Smooth muscle cell (in vitro differentiated cells): ENCODE data around the gene EPHB3. TPM values are rescaled to one million over a fixed set of nuclear protein-coding genes. Genes with fewer than 3 reads are reported as not detected.

Source experiments
- DNase-seq: peaks from one replicate; lab custom pipeline; 2025; ENCODE audit not compliant: unreplicated experiment; lab: John Stamatoyannopoulos, UW
- H2AFZ ChIP-seq: fragments of 200-600 bp; sonication (generic); 2 replicates; pipeline ENCODE4 v1.6.0; 2016; ENCODE audit warnings: antibody characterized with exemption, low read depth, mild to moderate bottlenecking
- H3F3A ChIP-seq: fragments of 200-600 bp; sonication (generic); 2 replicates; pipeline ENCODE4 v1.6.0; 2017; ENCODE audit warnings: antibody characterized with exemption, low read depth
- H3K27ac ChIP-seq: fragments of 200-600 bp; sonication (generic); 2 replicates; pipeline ENCODE4 v1.5.1; 2016; ENCODE audit warnings: low read depth, mild to moderate bottlenecking
- H3K27me3 ChIP-seq: fragments of 200-600 bp; sonication (generic); 2 replicates; pipeline ENCODE4 v1.6.1; 2016; ENCODE audit warnings: low read depth, mild to moderate bottlenecking
- H3K36me3 ChIP-seq: fragments of 200-600 bp; sonication (generic); 2 replicates; pipeline ENCODE4 v1.5.1; 2016; ENCODE audit warnings: low read depth
- H3K4me1 ChIP-seq: fragments of 200-600 bp; sonication (generic); 2 replicates; pipeline ENCODE4 v1.5.1; 2016; ENCODE audit warnings: low read depth
- H3K4me2 ChIP-seq: fragments of 200-600 bp; sonication (generic); 2 replicates; pipeline ENCODE4 v1.6.0; 2016; ENCODE audit warnings: mild to moderate bottlenecking
- H3K4me3 ChIP-seq: fragments of 200-600 bp; sonication (generic); 2 replicates; pipeline ENCODE4 v1.5.1; 2016; ENCODE audit warnings: mild to moderate bottlenecking
- H3K79me2 ChIP-seq: fragments of 200-600 bp; sonication (generic); 2 replicates; pipeline ENCODE4 v1.6.0; 2016; ENCODE audit warnings: low read depth, mild to moderate bottlenecking
- H3K9ac ChIP-seq: fragments of 200-600 bp; sonication (generic); 2 replicates; pipeline ENCODE4 v1.6.0; 2016; ENCODE audit warnings: low read depth
- H3K9me3 ChIP-seq: fragments of 200-600 bp; sonication (generic); replicated peaks from 2 replicates; pipeline ENCODE4 v1.5.1; 2016; ENCODE audit warnings: low read depth
- H4K20me1 ChIP-seq: fragments of 200-600 bp; sonication (generic); 2 replicates; pipeline ENCODE4 v1.6.0; 2016; ENCODE audit warnings: low read depth
- WGBS: methylation state at CpG from one replicate; pipeline ENCODE4 v1.1.7; 2016; ENCODE audit warnings: low lambda C conversion rate; 5-methylcytosine and 5-hydroxymethylcytosine counted together
- polyA plus RNA-seq: library from polyadenylated mRNA; unstranded; fragments of >200 nt; fragmentation: Nextera tagmentation; extraction: Ambion mirVana; gene quantifications from 2 replicates; pipeline ENCODE4 v1.2.1, GENCODE V29; 2016
- total RNA-seq: library from RNA; depleted of rRNA; stranded (reverse); fragments of >200 nt; gene quantifications from 2 replicates; pipeline ENCODE4 v1.2.3, GENCODE V29; 2014
- TF ChIP-seq, protein P1 (sequence below): fragments of 200-600 bp; sonication (generic); IDR thresholded peaks from 2 replicates; pipeline ENCODE4 v1.5.1; 2017; ENCODE audit warnings: borderline replicate concordance, mild to moderate bottlenecking, antibody characterized with exemption; ENCODE audit not compliant: insufficient read depth, poor library complexity, severe bottlenecking

EPHB3 gene
- total and polyA plus RNA-seq, 2 experiments from 2014 or later: 11.1 to 23.1 TPM

DNA sequence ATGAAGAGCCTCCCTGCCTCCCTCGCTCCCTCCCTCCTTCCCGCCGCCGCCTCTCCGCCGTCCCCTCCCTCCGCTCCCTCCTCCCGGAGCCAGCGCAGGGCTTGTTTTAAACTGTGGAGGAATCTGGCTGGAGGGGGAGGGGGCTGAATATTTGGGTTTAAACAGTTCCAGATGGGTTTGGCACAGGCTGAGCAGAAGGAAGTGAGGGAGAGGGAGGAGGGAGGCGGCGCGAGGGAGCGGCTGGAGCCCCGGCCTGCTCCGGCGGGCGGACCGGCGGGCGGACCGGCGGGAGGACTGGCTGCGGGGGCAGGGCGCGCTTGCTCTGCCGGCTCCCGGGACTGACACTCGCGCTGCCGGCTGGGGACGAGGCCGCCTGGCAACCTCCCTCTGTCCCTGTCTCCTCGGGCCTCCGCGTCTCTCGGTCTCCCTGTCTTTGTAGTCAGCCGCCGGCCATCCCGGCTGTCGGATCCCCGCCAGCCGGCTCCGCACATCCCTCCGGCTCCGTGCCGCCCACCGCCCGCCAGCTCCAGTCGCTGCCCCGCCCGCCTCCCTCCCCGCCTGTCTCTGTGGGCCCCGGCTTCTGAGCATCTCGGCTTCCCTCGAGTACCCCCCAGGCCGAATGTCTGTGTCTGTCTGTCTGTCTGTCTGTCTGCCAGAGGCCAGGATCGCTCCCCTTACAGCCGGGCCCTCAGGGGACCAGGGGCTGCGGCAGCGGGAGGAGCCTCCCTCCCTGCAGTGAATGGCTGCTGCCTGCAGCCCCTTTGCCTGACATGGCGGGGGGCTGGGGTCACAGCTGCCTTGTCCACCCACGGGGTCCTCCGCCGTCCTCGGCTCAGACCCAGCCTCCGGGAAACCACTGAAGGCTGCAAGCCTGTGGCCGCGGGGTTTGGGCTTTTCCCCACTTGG lies 7.6 kb downstream of the EPHB3 start:
- Histone ChIP-seq H3K4me3 (peak overlapping the region; percentile 54), H4K20me1 (peaks cover 42% of the 10 kb centered on the region), H3F3A (peaks cover 15% of the 10 kb centered on the region), H3K27ac (peak overlapping the region; percentile 70), H3K4me2 (peak overlapping the region; percentile 89), H3K36me3 (no peaks in the 10 kb centered on the region), H2AFZ (no peak overlapping the region), H3K9me3 (no peaks in the 10 kb centered on the region), H3K79me2 (peaks cover 66% of the 10 kb centered on the region), H3K9ac (peak overlapping the region; percentile 53), H3K27me3 (no peaks in the 10 kb centered on the region), H3K4me1 (peaks cover 37% of the 10 kb centered on the region)
- TF ChIP-seq, protein P1, sequence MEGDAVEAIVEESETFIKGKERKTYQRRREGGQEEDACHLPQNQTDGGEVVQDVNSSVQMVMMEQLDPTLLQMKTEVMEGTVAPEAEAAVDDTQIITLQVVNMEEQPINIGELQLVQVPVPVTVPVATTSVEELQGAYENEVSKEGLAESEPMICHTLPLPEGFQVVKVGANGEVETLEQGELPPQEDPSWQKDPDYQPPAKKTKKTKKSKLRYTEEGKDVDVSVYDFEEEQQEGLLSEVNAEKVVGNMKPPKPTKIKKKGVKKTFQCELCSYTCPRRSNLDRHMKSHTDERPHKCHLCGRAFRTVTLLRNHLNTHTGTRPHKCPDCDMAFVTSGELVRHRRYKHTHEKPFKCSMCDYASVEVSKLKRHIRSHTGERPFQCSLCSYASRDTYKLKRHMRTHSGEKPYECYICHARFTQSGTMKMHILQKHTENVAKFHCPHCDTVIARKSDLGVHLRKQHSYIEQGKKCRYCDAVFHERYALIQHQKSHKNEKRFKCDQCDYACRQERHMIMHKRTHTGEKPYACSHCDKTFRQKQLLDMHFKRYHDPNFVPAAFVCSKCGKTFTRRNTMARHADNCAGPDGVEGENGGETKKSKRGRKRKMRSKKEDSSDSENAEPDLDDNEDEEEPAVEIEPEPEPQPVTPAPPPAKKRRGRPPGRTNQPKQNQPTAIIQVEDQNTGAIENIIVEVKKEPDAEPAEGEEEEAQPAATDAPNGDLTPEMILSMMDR: no peak
- 4% methylated on average over 20 of the region's 68 CpGs for whole genome bisulfite sequencing
- peak; percentile 75 for DNase-seq

DNA sequence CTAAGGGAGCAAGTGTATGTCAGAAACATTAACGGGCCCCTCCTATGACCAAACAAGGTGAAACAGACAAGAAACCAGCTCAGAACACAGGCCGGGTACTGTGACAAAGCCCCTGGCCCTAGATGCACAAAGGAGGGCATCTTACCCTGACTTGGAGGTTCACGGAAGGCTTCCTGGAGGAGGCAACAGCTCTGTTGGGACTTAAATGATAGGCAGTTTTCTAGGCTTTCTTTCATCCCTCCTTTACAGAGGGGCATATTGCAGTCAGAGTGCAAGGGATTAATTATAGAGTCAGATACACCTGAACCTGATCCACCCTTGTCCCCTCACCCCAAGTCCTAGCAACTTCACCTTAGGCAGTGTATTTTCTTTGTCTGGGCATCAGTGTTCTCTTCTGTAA lies 8.4 kb downstream of the EPHB3 start:
- Histone ChIP-seq H3K27me3 (no peaks in the 10 kb centered on the region), H3K27ac (no peak overlapping the region), H3K4me1 (peaks cover 37% of the 10 kb centered on the region), H4K20me1 (peaks cover 42% of the 10 kb centered on the region), H3K4me2 (peak overlapping the region; percentile 89), H3K4me3 (no peak overlapping the region), H3K36me3 (no peaks in the 10 kb centered on the region), H3K9me3 (no peaks in the 10 kb centered on the region), H3K79me2 (peaks cover 58% of the 10 kb centered on the region), H2AFZ (no peak overlapping the region), H3K9ac (no peak overlapping the region), H3F3A (peaks cover 9% of the 10 kb centered on the region)
- 66% methylated on average over 3 of the region's 3 CpGs for WGBS
- no peak for DNase-seq
- TF ChIP-seq, protein P1: no peak

DNA sequence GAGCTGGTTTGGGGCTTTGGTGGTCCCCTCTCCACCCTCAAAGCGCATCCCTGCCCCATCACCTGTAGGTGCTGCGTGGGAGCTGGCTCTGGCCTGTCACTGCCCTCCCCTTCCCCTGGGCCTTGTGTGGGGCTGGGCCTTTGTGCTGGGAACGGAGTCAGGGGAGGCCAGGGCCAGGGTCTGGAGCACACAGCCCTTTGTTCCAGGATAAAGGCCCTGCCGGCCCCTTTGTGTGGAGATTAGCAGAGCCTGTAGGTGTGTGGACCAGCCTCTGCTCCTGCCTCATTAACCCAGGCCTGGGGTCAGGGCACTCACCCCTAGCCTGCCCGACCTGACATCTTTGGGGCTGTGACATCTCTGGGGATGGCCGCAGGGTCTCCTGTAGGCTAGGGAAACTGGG lies 8.9 kb downstream of the EPHB3 start:
- H3K4me3 ChIP-seq: no peak overlapping the region
- no peaks in the 10 kb centered on the region for H3K36me3 ChIP-seq
- 82% methylated on average over 6 of the region's 6 CpGs for WGBS
- TF ChIP-seq, protein P1: no peak
- no peak overlapping the region for H3K27ac ChIP-seq
- no peak overlapping the region for H3K9ac ChIP-seq
- H3K9me3 ChIP-seq: no peaks in the 10 kb centered on the region
- H3K79me2 ChIP-seq: peaks cover 55% of the 10 kb centered on the region
- H3F3A ChIP-seq: peaks cover 9% of the 10 kb centered on the region
- peaks cover 40% of the 10 kb centered on the region for H4K20me1 ChIP-seq
- no peaks in the 10 kb centered on the region for H3K27me3 ChIP-seq
- no peak overlapping the region for H3K4me2 ChIP-seq
- H2AFZ ChIP-seq: no peak overlapping the region
- peaks cover 33% of the 10 kb centered on the region for H3K4me1 ChIP-seq
- DNase-seq: no peak
